PC-3 (cell line): ENCODE data around the gene MBD6.
"Not testable (repeated sequence)": the region's sequence is repeated elsewhere in the genome, so short reads cannot be mapped to it uniquely, and the experiment has no call there.

Experiments used
- EZH2 ChIP-seq: fragments of 300-600 bp; sonication (generic); IDR thresholded peaks from one replicate; pipeline ENCODE4 v1.6.1; 2017; ENCODE audit warnings: antibody characterized with exemption, mild to moderate bottlenecking, low read length; ENCODE audit not compliant: unreplicated experiment
- EZH2phosphoT487 ChIP-seq: fragments of 300-600 bp; sonication (generic); IDR thresholded peaks from 2 replicates; pipeline ENCODE4 v1.6.1; 2018; ENCODE audit warnings: mild to moderate bottlenecking, antibody characterized with exemption, low read length, borderline replicate concordance
- TF ChIP-seq, protein P1 (sequence below): fragments of 300-600 bp; sonication (generic); conservative IDR thresholded peaks from 2 replicates; pipeline ENCODE4 v1.5.1; 2017; ENCODE audit warnings: antibody characterized with exemption, low read depth, mild to moderate bottlenecking, low read length

DNA sequence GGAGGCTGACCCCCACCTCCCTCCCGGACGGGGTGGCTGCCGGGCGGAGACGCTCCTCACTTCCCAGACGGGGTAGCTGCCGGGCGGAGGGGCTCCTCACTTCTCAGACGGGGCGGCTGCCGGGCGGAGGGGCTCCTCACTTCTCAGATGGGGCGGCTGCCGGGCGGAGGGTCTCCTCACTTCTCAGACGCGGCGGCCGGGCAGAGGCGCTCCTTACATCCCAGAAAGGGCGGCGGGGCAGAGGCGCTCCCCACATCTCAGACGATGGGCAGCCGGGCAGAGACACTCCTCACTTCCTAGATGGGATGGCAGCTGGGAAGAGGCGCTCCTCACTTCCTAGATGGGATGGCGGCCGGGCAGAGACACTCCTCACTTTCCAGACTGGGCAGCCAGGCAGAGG lies 14.8 kb upstream of the MBD6 start:
- not testable (repeated sequence) for TF ChIP-seq EZH2phosphoT487, EZH2
- TF ChIP-seq, protein P1, sequence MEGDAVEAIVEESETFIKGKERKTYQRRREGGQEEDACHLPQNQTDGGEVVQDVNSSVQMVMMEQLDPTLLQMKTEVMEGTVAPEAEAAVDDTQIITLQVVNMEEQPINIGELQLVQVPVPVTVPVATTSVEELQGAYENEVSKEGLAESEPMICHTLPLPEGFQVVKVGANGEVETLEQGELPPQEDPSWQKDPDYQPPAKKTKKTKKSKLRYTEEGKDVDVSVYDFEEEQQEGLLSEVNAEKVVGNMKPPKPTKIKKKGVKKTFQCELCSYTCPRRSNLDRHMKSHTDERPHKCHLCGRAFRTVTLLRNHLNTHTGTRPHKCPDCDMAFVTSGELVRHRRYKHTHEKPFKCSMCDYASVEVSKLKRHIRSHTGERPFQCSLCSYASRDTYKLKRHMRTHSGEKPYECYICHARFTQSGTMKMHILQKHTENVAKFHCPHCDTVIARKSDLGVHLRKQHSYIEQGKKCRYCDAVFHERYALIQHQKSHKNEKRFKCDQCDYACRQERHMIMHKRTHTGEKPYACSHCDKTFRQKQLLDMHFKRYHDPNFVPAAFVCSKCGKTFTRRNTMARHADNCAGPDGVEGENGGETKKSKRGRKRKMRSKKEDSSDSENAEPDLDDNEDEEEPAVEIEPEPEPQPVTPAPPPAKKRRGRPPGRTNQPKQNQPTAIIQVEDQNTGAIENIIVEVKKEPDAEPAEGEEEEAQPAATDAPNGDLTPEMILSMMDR = not testable (repeated sequence)
